SHP77 treated with DMSO at 0.1 percent for 48 hours (cell line): ENCODE data around the gene LBH.

Experiments
- DNase-seq: peaks from one replicate; lab custom pipeline; 2025; lab: John Stamatoyannopoulos, UW

The LBH gene

DNA sequence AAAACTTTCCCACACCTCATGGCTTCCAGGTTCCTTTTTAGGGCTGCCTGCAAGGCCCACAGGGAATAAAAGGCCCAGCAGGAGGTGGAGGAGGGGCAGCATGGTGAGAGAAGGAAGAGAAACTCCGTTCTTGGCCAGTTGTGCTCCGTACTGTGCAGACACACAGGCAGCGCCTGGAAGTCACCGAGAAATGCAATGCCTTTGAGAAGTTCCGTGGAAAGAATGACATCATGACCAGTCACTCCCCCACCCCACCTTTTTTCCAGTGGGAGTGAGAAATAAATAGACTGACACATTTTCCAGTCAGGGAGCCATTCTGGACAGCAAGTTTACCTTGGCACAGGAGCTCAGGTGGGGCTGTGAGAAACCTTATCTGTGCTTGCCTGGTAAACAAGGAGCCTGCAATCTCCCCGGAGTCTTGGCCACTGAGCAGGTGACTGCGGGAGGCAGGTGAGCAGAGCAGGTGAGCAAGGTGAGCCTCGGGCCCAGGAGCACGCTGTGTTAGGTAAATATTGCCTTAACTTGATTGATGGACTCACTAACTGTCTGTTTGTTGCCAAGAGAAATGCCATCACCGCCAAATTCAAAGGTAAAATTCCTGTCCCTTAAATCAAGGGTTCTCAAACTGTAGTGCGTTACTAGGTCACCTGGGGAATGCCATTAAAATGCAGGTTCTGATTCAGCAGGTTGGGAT, 13.5 kb upstream of the LBH start:
- DNase-seq, result no peak

DNA sequence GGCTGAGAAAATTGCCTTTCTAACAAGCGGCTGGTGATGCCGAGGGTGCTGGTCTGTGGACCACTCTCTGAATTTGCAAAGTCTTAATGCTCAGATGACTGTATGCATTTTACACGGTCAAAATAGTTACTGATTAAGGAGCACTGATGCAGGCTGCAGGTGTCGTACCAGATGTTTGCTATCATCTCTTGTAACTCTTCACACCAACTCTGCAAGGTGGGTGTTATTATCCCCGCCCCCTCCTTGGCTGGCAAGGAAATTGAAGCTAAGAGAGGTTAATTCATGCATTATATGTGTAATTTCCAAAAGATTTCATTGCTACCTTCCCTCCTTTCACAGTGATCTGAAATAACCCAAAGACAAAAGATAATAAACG, 13.0 kb upstream of the LBH start:
- DNase-seq, result no peak

DNA sequence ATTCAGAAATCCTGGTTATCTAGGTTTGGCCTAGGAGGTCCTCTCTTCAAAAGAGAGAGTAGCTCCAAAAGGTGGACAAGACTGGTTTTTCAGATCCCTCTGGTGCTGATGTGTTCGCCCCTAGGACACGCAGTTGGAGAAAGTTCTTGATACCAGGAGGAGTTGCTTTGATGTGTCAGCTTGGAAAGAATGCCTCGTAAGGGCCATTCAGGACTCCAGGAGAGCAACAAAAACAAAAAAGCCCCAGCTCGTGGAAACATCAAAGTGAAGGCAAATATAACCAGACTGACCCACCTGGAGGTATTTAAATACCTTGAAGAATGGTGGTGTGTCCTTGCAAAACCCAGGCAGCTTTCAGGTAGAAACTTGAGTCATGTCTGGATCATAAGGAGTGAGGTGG, 12.5 kb upstream of the LBH start:
- no peak for DNase-seq

DNA sequence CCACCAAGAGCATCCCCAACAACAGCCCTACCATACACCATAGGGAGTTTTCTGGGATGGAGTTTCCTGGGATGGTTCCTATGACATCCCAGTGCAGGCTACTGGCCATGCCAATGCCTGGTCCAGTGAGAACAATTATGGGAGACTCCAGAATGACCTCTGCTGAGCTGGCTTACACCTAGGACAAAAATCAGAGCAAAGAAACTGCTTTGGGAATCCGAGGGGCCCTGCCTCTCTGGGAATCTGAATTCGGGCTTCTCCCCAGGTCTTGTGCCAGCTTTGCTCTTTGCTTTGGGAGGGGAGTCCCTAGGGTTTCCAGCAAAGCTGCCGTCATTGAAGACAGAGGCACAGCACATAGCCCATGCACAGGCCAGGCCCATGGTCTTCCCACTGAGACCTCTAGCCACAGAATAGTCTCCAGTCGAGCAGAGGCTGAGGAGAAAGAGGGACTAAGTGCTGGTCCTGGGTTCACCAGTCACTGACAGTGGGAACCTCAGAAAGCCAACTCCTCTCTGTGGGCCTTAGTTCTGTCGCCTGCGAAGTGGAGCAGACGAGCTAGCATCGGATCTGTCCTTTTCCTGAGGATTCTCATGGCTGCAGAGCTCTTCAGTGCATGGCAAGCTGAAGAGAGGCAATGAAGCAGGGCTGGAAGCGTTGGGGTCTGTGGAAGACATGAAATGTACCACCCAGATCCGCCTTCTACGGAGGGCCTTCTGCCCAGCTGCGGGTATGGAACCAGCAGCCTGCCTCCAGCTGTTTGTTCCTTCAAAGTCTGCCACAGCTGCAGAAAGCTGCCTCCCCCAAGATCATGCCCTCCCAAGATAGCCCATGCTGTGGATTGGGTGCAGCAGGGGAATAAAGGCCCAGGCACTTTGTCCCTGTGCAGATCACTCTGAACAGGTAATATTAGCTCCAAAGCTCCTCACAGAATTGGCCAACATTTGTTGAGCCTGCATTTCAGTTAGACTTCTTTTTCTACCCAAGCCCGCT, 11.2 kb upstream of the LBH start:
- DNase-seq, result no peak

- no peak for DNase-seq
These were observed 9.8 kb upstream of the LBH start for GRCh38 chr2:30221531-30221930.

DNA sequence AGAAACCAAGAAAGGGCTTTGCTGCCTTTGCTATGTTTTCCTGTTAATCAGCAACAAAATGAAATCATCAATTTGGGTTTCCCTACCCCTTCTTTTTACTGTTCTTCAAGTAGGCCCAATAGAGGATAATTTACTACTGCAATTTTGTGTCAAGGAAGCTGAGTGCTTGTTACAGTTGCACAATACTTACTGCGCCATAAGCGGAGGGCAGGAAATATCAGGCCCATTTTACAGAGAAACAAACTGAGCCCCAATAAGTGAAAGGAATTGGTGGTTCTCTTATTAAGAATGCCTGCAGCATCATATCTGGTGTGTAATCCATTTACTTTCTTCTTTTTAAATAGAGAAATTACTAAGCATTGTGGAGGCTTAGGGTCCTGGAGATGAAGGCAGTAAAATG, 9.3 kb upstream of the LBH start:
- no peak for DNase-seq

DNA sequence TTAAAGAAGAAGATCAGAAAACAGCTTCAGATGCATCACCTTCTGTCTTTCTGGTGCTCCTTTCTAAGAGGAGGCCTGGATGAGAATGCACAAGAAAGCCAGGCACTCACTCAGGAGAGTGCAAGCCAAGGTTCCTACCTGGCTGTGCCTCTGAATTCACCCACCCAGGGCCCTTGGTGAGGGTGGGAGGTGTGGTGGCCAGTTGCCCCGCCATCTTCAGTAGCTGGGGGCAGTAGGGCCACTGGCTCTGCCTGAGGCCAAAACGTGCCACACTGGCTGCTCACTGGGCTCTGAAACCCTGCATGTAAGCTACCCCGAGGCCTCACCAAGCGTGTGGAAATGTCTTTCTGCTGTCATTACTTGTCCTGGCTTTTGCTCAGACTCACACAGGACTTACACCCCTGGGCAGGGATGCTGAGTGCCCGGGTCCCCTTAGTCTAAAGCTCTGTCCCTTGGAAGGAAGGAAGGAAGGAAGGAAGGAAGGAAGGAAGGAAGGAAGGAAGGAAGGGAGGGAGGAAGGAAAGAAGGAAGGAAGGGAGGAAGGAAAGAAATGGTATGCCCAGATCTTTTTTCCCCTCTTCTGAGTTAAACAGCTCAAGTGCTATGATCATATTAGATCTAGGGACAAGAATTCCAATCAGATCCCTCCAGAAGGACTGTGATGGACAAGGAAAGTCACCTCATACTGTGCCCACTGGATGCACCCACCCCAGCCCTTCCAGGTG, 8.5 kb upstream of the LBH start:
- DNase-seq, result no peak

DNA sequence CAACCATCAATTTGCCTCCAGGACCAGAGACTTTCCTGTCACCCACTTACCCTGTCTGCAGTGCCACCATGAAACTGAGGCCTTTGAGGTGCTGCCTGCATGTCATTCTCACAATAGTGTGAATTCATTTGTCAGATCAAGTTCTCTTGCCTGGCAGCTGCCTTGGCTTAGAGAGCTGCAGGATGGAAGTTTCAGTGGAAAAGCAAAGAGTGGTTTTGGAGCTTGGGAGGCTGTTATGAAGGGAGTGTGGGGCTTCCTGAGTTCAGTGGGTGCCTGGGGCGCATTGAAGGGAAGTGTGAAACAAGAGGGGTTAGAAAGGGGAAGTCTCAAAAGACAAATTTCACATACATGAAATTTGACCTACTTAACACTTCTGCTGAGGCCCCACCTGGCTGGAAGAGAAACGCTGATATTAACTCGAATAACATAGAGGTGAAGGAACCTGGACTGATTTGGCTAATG, 7.9 kb upstream of the LBH start:
- DNase-seq, result no peak

DNA sequence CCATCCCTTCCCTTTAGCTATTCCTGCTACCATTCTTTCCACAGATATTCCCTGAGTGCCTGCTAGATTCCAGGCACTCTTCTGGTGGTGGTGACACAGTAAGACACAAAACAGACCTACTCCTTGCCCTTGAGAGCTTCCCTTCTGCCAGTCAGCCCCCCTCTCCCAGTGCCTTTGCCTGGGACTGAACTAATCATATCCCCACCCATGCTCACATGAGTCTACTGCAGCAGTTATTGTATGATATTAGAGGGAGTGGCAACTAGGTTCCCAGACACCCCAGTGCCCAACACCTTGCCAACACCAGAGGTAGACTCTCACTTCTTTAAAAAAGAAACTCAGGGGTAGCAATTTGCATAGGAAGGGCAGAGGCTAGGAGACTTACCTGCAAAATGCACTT, 7.2 kb upstream of the LBH start:
- DNase-seq, result no peak

DNA sequence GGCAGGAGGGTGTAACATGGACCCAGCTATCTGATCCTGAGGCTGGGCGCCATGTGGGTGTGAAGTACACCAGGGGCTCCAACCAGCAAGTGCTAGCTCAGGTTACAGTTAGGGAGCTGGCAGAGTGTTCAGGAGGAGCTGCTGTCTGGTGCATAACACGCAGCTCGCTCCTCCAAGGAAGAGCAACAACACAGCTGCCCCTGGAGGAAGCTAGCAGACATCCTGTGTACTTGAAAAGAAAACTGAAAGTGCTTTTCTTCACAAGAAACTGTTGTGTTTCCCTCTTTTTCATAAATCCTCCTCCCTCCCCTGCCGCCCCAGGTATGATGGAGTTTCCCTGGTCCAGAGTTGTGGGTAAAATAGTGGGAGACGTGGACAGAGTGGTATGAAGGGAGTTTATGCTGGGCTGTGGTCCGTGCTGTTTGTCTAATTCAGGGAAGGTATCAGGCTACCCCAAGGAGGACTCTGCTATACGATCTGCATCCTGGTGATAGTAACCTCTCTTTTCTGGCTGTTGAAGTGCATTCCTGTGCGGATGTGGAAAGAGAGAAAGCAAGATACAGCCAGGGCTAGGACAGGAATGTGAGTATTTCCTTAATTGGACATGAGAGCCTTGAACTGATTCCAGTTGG, 6.1 kb upstream of the LBH start:
- no peak for DNase-seq

GRCh38 chr2:30226144-30227032, 4.9 kb upstream of the LBH start:
- DNase-seq, result no peak

DNA sequence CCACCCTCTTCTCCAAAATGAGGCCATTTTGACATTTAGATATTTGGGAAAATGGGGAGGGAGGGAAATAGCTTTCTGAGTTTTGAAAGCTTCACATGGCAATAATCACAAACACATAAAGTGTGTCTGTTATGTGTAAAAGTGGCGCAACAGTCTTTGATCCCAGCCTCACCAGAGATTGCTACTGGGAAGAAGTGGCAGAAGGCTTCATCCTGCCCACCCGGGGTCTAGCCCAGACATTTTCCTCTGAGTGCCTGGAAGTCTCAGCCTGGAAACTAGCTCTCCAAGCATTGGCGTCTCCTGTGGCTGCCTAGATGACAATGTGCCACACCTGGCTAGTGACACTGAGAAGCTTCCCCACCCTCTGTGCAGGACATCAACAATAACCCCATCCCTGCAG, 1.7 kb upstream of the LBH start:
- no peak for DNase-seq

- DNase-seq, result no peak
These were observed 680 bp upstream of the LBH start for GRCh38 chr2:30230497-30231211.

GRCh38 chr2:30231996-30232800, 864 bp downstream of the LBH start:
- no peak for DNase-seq

DNA sequence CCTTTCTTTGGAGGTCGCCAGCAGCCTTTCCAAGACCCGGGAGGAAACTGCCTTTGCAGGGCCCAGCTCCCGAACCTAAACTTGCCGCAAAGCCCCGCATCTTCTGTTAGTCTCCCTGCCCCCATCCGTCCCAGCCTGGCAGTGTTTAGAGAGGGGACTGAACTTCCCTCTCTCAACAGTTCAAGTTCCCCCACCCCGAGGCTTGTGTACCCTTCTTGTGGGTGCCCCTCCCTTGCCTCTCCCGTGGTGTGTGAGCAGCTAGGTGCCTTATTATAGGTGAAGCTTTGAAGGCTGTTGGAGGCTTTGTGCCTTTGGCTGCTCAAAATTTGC, 1.4 kb downstream of the LBH start:
- DNase-seq, result no peak

DNA sequence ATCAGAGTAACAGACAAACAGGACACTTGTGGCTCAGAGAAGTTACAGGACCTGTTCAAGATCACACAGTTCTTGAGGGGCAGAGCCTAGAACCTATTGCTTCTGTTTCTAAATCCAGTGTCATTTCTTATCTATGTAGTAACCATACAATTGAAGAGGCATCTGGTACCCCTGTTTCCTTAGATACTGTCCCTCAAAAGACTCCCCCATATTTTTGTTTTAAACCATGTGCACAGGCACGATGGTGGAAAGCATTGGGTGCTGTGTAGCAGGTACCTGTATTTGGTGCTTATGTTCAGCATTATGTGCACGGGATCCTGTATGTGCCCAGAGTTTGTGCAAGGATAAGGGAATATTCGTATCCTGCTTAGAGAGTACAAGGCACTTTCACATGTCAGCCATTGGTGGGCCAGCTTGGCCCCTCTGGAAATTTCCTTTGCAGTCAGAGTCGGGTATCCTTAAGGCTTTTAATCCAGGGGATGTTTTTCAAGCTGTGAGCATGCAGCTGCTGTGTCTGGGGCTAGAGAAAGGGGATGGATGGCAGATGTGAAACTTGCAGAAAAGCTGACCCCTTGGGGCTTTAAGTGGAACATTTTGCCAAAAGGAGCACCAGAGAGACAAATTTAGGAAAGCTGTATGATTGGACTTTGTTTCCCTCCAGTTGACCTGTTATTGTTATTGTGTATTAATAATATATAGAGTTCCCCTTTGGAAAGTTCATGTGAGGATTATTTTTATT, 2.1 kb downstream of the LBH start:
- no peak for DNase-seq

DNA sequence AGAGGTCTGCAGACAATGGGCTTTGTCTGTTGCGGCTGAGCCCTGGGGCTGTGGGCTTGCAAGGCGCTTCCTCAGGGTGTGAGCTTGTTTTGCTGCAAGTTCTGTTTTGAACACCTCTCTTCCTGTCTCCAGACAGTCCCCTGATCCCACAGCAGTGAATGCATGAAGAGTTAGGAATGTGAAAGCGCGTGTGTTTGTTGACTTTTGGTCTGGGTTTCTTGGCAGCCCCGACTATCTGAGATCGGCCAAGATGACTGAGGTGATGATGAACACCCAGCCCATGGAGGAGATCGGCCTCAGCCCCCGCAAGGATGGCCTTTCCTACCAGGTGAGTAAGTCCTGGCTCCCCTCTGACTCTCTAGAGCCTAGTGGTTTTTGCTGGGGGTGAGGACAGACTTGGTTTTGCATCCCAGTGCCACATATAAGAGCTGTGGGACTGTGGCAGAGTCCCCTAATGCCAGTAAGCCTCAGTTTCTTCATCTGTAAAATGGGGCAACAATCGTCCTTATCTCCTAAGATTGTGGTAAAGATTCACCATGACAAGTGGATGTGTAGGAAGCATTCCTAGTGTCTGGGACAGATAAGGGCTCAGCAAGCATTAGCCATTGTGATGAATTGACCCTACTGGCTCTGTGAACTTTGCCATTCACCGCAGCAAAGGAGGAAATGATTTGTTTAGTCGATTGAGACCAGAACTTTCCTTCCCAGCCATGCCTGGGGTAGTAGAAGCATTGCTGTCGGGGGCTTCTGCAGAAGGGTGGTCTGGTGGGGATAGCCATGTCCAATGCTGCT, 3.0 kb downstream of the LBH start:
- DNase-seq, result no peak

- DNase-seq, result no peak
These were observed 3.8 kb downstream of the LBH start for GRCh38 chr2:30235008-30235655.
